NAMALWA (cell line): ENCODE results near the gene B3GLCT.

Source experiments
- DNase-seq: peaks from one replicate; pipeline ENCODE4 v3.0.0-alpha.2; 2015; ENCODE audit warnings: low spot score

B3GLCT gene

DNA sequence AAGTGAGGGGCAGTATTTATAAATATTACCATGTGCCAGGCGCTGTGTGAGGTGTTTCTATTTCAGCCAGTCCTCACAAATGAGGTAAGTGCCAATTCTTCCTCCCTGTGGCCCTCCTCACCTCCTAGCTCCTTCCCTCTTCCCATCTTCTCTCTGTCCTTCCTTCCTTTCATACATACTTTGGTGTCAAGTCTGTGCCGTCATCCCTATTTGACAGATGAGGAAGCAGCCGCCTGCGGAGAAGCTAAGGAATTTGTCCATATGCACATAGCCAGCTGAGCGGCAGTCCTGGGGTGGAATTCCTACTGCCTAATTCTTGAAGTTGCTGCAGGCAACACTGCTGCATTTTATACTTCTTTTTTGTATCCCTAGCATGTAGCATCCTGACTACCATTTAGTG is 150.8 kb downstream of the B3GLCT start:
- no peak for DNase-seq

DNA sequence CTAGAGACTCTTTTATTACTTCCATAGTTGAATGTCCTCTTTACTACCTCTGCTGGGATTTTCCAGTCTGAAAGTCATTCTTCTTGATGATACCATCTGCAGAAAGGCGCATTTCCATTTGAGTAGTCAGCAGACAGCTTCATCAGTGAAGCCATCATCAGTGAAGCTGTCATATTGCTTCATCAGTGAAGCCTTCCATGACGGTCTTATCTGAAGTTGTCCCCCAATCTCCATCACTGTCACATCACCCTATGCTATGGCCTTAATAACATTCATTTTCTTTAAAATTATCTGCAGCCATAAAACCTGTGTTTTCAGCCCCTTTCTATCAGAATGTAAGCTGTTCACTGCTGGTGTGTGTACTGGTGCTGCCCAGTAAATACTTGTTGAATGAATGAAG is 151.6 kb downstream of the B3GLCT start:
- no peak for DNase-seq

DNA sequence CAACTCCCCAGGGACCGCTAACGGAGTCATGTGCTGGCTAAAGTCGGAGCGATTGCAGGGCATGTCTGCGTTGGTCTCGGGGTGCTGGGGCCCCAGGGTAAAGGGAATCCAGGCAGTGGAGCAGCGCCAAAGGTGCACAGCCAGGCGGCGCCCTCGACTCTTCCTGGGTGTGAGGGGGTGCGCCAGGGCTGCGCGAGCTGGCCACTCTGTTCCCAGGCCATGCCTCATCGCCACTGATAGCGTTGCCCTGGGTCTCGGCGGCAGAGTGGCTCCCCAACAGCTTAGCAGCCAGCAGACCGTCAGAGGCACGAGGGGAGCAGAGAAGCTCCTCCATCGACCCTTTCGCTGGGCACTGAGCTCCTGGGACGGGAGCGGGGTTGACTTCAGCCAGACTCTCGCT is 152.7 kb downstream of the B3GLCT start:
- DNase-seq: no peak

DNA sequence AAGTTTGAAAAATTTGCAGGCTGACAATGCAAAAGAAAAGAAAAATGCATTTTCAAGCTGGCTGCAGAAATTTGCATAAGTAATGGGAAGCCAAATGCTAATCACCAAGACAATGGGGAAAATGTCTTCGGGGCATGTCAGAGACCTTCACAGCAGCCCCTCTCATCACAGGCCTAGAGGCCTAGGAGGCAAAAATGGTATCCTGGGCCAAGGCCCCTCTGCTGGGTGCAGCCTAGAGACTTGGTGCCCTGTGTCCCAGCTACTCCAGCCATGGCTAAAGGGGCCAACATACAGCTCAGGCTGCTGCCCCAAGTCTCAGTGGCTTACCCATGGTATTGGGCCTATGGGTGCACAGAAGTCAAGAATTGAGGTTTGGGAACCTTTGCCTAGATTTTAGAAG is 155.2 kb downstream of the B3GLCT start:
- DNase-seq: no peak

DNA sequence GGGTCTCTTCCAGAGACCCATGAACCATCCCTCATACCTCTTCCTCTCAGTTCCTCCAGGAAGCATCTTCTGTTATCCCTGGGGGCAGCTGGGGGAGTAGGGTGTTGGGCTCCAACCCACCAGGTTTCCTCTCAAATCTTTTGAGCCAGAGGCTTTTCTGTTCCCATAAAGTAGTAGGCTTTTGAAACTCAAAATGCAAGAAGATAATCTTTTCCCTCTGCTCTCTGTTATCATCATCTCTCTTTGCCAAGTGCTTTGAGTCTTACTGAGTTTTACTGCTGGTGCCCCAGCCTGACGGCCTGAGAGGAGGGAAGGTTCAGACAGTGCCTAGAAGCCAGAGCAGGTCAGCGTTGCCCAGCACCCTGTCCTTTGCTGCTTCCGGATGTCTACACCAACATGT is 157.2 kb downstream of the B3GLCT start:
- DNase-seq: no peak

DNA sequence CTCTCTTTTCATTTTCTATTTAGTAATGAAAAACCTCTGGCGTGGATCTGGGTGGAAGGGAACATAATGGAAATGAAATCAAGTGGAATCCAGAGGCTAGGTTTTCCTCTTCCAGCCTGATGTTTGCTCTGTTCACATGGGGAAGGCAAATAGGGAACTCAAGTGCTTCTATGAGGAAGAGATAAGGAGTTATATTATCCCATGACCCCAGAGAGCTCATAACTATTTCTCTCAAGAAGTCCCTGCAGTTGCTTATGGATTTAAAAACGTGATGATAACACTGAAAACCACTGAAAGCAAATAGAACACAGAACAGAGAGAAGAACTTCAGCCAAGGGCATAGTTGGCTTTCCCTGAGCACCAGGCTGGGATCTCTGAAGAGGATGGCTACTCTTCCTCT is 157.8 kb downstream of the B3GLCT start:
- no peak for DNase-seq

DNA sequence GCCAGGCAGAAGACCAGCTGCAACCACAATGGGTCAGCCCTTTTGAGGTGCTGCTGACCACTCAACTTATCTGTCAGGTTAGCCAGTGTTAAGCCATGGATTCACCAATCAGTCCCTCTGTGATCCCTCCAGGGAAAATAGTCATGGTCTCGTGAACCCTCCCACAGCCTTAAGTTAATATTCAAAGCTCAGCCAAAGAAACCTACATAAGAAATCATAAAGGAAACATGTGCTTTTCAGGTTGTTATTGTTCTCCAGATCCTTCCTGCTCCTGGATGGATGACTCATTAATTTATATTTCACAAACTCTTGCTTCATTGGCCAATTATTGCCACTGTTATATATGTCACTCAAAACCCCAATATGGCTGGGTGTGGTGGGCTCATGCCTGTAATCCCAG is 161.9 kb downstream of the B3GLCT start:
- no peak for DNase-seq

DNA sequence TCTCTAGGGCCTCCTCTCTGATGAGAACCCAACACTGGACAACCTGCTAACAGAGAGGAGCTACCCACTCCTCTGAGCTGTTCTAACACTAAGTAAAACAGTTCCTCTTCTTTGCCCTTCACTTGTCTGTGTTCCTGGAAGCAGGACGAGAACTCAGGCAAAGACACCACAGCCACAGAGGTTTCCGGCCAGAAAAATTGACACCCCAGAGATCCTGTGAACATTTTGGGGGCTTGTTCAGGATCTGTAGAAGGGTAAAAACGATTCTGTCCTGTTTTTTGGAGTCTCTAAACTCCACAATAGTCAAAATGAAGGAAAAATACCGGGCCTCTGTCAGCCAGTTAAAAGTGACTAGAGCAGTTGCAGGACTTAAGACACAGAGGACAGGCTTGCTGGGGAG is 165.9 kb downstream of the B3GLCT start:
- DNase-seq: no peak

DNA sequence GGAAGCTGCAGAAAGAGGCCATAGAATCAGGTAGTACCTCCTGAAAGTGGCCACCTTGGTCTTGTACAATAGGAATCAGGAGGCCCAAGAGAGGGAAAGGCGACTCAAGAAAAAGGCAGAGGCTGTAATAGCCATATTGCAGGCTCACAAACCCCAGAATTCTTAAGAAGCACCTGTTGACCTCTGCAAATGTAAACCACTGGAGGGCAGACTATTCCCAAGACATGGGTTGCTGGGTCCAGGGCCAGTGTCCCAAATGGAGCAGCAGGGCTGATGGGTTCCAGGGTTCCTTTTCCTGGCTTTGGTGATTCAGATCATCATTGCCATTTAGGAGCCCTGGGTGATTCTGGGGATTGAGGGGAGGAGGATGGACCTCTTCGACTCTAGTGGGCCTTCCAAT is 167.6 kb downstream of the B3GLCT start:
- no peak for DNase-seq

DNA sequence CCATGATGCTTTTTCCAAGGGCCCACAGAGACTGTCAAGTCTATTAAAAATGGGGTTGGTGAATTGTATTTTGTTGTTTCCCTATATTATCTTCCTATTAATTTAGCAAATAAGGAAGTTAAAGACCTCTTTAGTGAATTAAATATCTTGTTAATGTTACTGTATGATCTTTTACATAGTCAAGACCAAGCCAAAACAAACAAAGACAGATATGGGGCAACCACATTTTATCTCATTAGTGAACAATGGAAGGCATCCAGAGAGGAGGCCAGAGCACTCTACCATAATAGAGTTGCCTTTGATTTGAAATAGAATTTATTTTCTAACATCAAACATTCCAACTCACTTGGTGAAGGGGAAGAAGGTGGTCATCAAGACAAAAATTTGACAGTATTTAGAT is 169.4 kb downstream of the B3GLCT start:
- DNase-seq: no peak

DNA sequence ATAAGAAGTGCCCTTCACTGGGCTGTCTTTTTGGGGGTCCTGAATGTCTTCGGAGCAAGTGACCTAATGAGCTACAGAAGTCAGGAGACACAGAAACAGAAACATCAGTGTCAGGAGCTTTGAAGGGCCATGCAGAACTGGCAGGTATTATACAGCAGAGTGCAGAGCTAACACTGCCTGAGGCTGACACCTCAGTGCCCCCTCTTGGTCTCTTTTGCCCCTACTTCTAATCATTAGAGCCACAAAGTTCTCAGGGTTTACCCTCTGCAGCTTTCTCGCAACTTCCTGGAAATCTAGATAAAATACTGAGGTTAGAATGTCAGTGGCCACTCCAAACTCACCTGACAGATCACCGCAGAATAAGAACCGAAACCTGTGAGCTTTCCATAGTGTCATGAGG is 172.7 kb downstream of the B3GLCT start:
- DNase-seq: peak; percentile 23

DNA sequence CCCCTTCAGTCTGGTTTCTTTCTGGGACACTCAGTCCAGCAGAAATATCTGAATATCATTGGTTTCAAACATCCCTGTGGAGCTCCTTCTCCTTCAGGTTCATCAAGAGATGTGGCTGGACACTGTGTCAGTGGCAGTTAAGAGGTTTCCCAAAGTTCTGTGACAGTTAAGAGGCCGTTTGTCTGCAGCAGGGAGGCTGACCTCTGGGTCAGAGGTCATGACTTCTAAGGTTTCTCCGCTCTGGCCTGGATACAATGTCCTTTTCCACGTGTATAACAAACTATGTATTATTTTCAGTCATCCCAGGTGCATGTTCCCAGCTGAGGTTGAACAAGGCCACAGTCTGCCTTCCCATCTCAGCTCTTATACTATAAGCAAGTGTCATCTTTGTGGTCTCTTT is 174.9 kb downstream of the B3GLCT start:
- no peak for DNase-seq

DNA sequence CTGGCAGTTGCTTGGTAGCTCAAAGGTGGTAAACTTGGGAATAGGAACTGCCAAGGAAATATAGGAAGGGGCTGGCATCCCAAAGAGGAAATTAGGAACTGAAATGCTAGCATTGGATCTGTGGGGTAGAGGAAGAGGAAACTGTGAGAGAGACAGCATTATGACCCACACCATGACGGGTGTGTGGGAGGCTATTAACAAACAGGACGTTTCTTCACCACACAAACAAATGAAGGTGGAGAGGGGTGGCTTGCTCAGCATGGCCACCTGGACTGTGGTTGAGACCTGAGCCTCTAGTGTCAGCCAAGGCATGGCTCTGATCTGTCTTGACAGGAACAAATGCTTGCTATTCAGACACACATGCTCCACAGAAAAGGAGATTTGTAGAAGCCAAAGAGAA is 178.2 kb downstream of the B3GLCT start:
- DNase-seq: peak; percentile 46

DNA sequence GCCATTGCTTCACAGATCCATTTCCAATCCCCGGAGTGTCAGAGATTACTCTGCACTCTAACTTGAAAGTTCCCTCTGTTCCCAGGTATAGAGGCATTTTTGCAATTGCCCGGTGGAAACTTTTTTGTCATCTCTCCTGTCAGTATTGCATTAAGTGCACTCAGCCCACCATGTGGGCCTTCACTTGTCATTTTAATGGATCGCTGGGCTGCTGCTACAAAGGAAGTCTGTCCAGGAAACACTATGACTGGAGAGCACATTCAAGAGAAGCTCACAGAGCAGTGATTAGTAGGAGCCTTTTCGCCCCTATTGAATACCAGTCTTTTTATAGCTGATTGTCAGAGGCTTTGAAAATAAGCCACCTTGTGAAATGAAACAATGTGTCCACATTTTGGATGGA is 180.9 kb downstream of the B3GLCT start:
- no peak for DNase-seq
